OCI-LY1 (cell line): ENCODE measurements around the gene SERPINA3.

Experiments used
- H2AFZ ChIP-seq: fragments of 200-600 bp; sonication (generic), shearing (Covaris generic); 2 replicates; pipeline ENCODE4 v1.6.0; 2014; ENCODE audit warnings: antibody characterized with exemption, mild to moderate bottlenecking, low read length
- H3F3A ChIP-seq: fragments of 200-600 bp; sonication (generic), shearing (Covaris generic); 2 replicates; pipeline ENCODE4 v1.6.0; 2014; ENCODE audit warnings: mild to moderate bottlenecking, antibody characterized with exemption, low read length, moderate library complexity; ENCODE audit not compliant: insufficient read depth
- H3K27ac ChIP-seq: fragments of 200-600 bp; sonication (generic); 2 replicates; pipeline ENCODE4 v1.5.1; 2014; ENCODE audit warnings: low read length, mixed run types, mild to moderate bottlenecking, low read depth; ENCODE audit not compliant: poor library complexity, severe bottlenecking
- H3K27me3 ChIP-seq: fragments of 200-600 bp; sonication (generic); 2 replicates; pipeline ENCODE4 v1.6.0; 2014; ENCODE audit warnings: antibody characterized with exemption, mild to moderate bottlenecking, low read length, moderate library complexity; ENCODE audit not compliant: insufficient read depth
- H3K36me3 ChIP-seq: fragments of 200-600 bp; sonication (generic); 2 replicates; pipeline ENCODE4 v1.6.1; 2014; ENCODE audit warnings: mild to moderate bottlenecking, antibody characterized with exemption, low read length, moderate library complexity, mixed read lengths; ENCODE audit not compliant: insufficient read depth
- H3K4me1 ChIP-seq: fragments of 200-600 bp; sonication (generic); 2 replicates; pipeline ENCODE4 v1.5.1; 2014; ENCODE audit warnings: mild to moderate bottlenecking, low read length, moderate library complexity; ENCODE audit not compliant: insufficient read depth, severe bottlenecking
- H3K4me2 ChIP-seq: fragments of 200-600 bp; sonication (generic), shearing (Covaris generic); 2 replicates; pipeline ENCODE4 v1.6.1; 2014; ENCODE audit warnings: low read length
- H3K4me3 ChIP-seq: fragments of 200-600 bp; sonication (generic); 2 replicates; pipeline ENCODE4 v1.5.1; 2014; ENCODE audit warnings: low read length, low read depth, mild to moderate bottlenecking, mixed read lengths; ENCODE audit not compliant: poor library complexity, severe bottlenecking
- H3K79me2 ChIP-seq: fragments of 200-600 bp; shearing (Covaris generic); 2 replicates; pipeline ENCODE4 v1.6.1; 2016; ENCODE audit warnings: mixed run types, low read length, mixed read lengths; ENCODE audit not compliant: insufficient read depth
- H3K9ac ChIP-seq: fragments of 200-600 bp; sonication (generic), shearing (Covaris generic); 2 replicates; pipeline ENCODE4 v1.6.1; 2014; ENCODE audit warnings: mild to moderate bottlenecking, low read length, mixed read lengths
- H3K9me2 ChIP-seq: fragments of 200-600 bp; sonication (generic), shearing (Covaris generic); 2 replicates; pipeline ENCODE4 v1.6.1; 2014; ENCODE audit warnings: low read depth, mild to moderate bottlenecking, low read length, mixed read lengths
- H3K9me3 ChIP-seq: fragments of 200-600 bp; shearing (Covaris generic); 2 replicates; pipeline ENCODE4 v1.6.1; 2014; ENCODE audit warnings: low read length, mixed read lengths
- H4K20me1 ChIP-seq: fragments of 200-600 bp; sonication (generic), shearing (Covaris generic); 2 replicates; pipeline ENCODE4 v1.6.0; 2016; ENCODE audit warnings: mild to moderate bottlenecking, low read length; ENCODE audit not compliant: insufficient read depth
- CTCF ChIP-seq: fragments of 200-600 bp; sonication (generic), shearing (Covaris generic); IDR thresholded peaks from 2 replicates; pipeline ENCODE4 v1.5.1; 2017; ENCODE audit warnings: mild to moderate bottlenecking, antibody characterized with exemption, low read length, moderate library complexity, mixed read lengths
- EZH2 ChIP-seq: fragments of 200-600 bp; sonication (generic), shearing (Covaris generic); IDR thresholded peaks from 2 replicates; pipeline ENCODE4 v1.8.0; 2017; ENCODE audit warnings: borderline replicate concordance, mixed run types, mild to moderate bottlenecking, antibody characterized with exemption, low read length, moderate library complexity, mixed read lengths

The SERPINA3 gene

GRCh38 chr14:94572637-94573303 lies 39.4 kb upstream of the SERPINA3 start:
- H3K4me2 ChIP-seq, result no peak overlapping the region
- H3K9me3 ChIP-seq, result no peaks in the 10 kb centered on the region
- no peak for TF ChIP-seq EZH2
- TF ChIP-seq CTCF, result no peak
- no peaks in the 10 kb centered on the region for H4K20me1 ChIP-seq
- no peak overlapping the region for H3K4me3 ChIP-seq
- no peaks in the 10 kb centered on the region; the same call in 1 of the 2 replicates for H3K27me3 ChIP-seq
- no peaks in the 10 kb centered on the region for H3F3A ChIP-seq
- H3K4me1 ChIP-seq, result no peaks in the 10 kb centered on the region
- H3K36me3 ChIP-seq, result no peaks in the 10 kb centered on the region
- no peak overlapping the region for H3K27ac ChIP-seq
- H3K9ac ChIP-seq, result no peak overlapping the region
- no peaks in the 10 kb centered on the region for H3K79me2 ChIP-seq
- no peaks in the 10 kb centered on the region for H3K9me2 ChIP-seq
- H2AFZ ChIP-seq, result no peak overlapping the region

- Histone ChIP-seq H3K79me2 (no peaks in the 10 kb centered on the region), H4K20me1 (no peaks in the 10 kb centered on the region), H3K4me2 (no peak overlapping the region), H3K36me3 (no peaks in the 10 kb centered on the region), H2AFZ (no peak overlapping the region), H3K9ac (no peak overlapping the region), H3K4me3 (no peak overlapping the region), H3K9me3 (no peaks in the 10 kb centered on the region), H3K27me3 (no peaks in the 10 kb centered on the region; the same call in 1 of the 2 replicates), H3K9me2 (no peaks in the 10 kb centered on the region), H3K4me1 (no peaks in the 10 kb centered on the region), H3K27ac (no peak overlapping the region), H3F3A (no peaks in the 10 kb centered on the region)
- TF ChIP-seq EZH2 (no peak), CTCF (no peak)
Measured at GRCh38 chr14:94573475-94574277, 38.5 kb upstream of the SERPINA3 start.

GRCh38 chr14:94574336-94574735 lies 37.9 kb upstream of the SERPINA3 start:
- Histone ChIP-seq H4K20me1 (no peaks in the 10 kb centered on the region), H3K36me3 (no peaks in the 10 kb centered on the region), H3K9me2 (no peaks in the 10 kb centered on the region), H3K9ac (no peak overlapping the region), H3K27me3 (no peaks in the 10 kb centered on the region; the same call in 1 of the 2 replicates), H3K4me3 (no peak overlapping the region), H3K4me2 (no peak overlapping the region), H3K79me2 (no peaks in the 10 kb centered on the region), H3K27ac (no peak overlapping the region), H3K9me3 (no peaks in the 10 kb centered on the region), H3K4me1 (no peaks in the 10 kb centered on the region), H2AFZ (no peak overlapping the region), H3F3A (no peaks in the 10 kb centered on the region)
- no peak for TF ChIP-seq EZH2
